ENCODE results near the gene AKR1C4.
"Not testable (repeated sequence)": the region's sequence is repeated elsewhere in the genome, so short reads cannot be mapped to it uniquely, and the experiment has no call there.

Gene AKR1C4

DNA sequence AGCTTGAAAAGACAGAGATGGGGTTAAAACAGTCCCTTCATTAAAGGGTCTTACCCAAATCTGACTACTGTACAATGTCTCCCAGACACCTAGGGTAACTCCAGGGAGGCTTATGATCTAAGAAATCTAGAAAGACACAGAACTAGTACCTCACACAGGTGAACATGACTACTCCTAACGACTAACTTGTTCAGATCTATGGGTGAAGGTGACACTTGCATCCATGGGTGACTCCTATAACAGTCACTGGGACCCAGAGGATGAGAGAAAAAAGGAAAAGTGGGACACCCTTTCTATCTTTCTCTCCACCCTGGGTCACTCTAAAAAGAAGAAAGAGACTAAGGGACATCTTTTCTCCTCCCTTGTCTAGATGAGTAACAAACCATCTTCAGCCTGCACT lies 30.9 kb upstream of the AKR1C4 start:
- TF ChIP-seq OSR1 (CRISPR knock-in tag; IDR thresholded peaks at IDR 0.05) (no peak), TOX (CRISPR knock-in tag; IDR thresholded peaks at IDR 0.05; ENCODE audit: borderline replicate concordance) (no peak), ZFP30 (CRISPR knock-in tag; IDR thresholded peaks at IDR 0.05) (no peak), ZFP3 (CRISPR knock-in tag; IDR thresholded peaks at IDR 0.05) (no peak), ZNF70 (CRISPR knock-in tag; IDR thresholded peaks at IDR 0.05) (no peak), ZNF565 (CRISPR knock-in tag; conservative IDR thresholded peaks at IDR 0.05; ENCODE audit: low read depth) (no peak), ISL1 (CRISPR knock-in tag; IDR thresholded peaks at IDR 0.05) (no peak), ARNTL (CRISPR knock-in tag; IDR thresholded peaks at IDR 0.05; ENCODE audit: borderline replicate concordance, low read depth) (no peak), GLIS3 (CRISPR knock-in tag; IDR thresholded peaks at IDR 0.05) (no peak), ZC3H10 (CRISPR knock-in tag; IDR thresholded peaks at IDR 0.05) (no peak), ESRRG (CRISPR knock-in tag; IDR thresholded peaks at IDR 0.05) (no peak), CSDC2 (CRISPR knock-in tag; IDR thresholded peaks at IDR 0.05) (no peak)
- TF ChIP-seq, protein P1, sequence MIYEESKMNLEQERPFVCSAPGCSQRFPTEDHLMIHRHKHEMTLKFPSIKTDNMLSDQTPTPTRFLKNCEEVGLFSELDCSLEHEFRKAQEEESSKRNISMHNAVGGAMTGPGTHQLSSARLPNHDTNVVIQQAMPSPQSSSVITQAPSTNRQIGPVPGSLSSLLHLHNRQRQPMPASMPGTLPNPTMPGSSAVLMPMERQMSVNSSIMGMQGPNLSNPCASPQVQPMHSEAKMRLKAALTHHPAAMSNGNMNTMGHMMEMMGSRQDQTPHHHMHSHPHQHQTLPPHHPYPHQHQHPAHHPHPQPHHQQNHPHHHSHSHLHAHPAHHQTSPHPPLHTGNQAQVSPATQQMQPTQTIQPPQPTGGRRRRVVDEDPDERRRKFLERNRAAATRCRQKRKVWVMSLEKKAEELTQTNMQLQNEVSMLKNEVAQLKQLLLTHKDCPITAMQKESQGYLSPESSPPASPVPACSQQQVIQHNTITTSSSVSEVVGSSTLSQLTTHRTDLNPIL (CRISPR knock-in tag; IDR thresholded peaks at IDR 0.05; ENCODE audit: low read depth) = no peak
- TF ChIP-seq, protein P2, sequence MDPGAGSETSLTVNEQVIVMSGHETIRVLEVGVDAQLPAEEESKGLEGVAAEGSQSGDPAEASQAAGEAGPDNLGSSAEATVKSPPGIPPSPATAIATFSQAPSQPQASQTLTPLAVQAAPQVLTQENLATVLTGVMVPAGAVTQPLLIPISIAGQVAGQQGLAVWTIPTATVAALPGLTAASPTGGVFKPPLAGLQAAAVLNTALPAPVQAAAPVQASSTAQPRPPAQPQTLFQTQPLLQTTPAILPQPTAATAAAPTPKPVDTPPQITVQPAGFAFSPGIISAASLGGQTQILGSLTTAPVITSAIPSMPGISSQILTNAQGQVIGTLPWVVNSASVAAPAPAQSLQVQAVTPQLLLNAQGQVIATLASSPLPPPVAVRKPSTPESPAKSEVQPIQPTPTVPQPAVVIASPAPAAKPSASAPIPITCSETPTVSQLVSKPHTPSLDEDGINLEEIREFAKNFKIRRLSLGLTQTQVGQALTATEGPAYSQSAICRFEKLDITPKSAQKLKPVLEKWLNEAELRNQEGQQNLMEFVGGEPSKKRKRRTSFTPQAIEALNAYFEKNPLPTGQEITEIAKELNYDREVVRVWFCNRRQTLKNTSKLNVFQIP (CRISPR knock-in tag; IDR thresholded peaks at IDR 0.05; ENCODE audit: borderline replicate concordance, low read depth) = no peak
- TF ChIP-seq, protein P3, sequence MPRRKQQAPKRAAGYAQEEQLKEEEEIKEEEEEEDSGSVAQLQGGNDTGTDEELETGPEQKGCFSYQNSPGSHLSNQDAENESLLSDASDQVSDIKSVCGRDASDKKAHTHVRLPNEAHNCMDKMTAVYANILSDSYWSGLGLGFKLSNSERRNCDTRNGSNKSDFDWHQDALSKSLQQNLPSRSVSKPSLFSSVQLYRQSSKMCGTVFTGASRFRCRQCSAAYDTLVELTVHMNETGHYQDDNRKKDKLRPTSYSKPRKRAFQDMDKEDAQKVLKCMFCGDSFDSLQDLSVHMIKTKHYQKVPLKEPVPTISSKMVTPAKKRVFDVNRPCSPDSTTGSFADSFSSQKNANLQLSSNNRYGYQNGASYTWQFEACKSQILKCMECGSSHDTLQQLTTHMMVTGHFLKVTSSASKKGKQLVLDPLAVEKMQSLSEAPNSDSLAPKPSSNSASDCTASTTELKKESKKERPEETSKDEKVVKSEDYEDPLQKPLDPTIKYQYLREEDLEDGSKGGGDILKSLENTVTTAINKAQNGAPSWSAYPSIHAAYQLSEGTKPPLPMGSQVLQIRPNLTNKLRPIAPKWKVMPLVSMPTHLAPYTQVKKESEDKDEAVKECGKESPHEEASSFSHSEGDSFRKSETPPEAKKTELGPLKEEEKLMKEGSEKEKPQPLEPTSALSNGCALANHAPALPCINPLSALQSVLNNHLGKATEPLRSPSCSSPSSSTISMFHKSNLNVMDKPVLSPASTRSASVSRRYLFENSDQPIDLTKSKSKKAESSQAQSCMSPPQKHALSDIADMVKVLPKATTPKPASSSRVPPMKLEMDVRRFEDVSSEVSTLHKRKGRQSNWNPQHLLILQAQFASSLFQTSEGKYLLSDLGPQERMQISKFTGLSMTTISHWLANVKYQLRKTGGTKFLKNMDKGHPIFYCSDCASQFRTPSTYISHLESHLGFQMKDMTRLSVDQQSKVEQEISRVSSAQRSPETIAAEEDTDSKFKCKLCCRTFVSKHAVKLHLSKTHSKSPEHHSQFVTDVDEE (CRISPR knock-in tag; IDR thresholded peaks at IDR 0.05) = no peak
- ATAC-seq = no peak

DNA sequence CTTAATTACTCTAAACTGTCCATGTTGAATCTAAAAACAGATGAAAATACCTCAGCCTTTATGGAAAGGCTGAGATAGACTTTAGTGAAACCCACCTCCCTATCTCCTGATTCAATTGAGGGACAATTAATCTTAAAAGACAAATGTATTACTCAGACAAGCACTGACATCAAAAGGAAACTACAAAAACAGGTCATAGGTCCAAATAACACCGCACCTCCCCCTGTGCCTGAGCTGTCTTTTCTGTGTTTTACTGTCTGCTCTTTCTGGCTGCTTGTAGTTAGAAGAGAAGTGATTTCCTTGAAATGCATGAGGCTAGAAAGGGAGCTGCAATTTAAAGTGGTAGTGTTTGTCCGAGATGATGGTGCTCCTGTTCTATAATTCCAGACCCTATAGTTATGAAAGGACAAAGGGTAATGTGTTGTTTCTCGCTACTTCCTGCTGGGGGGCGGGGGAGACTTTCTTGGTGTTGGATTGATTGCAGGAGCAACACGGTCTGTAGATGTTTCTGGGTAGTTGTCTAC lies 27.7 kb upstream of the AKR1C4 start:
- TF ChIP-seq ZNF70 (CRISPR knock-in tag; IDR thresholded peaks at IDR 0.05) = no peak
- TF ChIP-seq OSR1 (CRISPR knock-in tag; IDR thresholded peaks at IDR 0.05) = no peak
- TF ChIP-seq ZFP3 (CRISPR knock-in tag; IDR thresholded peaks at IDR 0.05) = no peak
- TF ChIP-seq, protein P3 (CRISPR knock-in tag; IDR thresholded peaks at IDR 0.05) = no peak
- no peak for TF ChIP-seq PPARA (CRISPR knock-in tag; IDR thresholded peaks at IDR 0.05; ENCODE audit: borderline replicate concordance)
- TF ChIP-seq ZNF565 (CRISPR knock-in tag; conservative IDR thresholded peaks at IDR 0.05; ENCODE audit: low read depth) = no peak
- TF ChIP-seq ZNF8 (CRISPR knock-in tag; IDR thresholded peaks at IDR 0.05) = no peak
- no peak for TF ChIP-seq CSDC2 (CRISPR knock-in tag; IDR thresholded peaks at IDR 0.05)
- no peak for TF ChIP-seq ZFP30 (CRISPR knock-in tag; IDR thresholded peaks at IDR 0.05)
- TF ChIP-seq ZC3H10 (CRISPR knock-in tag; IDR thresholded peaks at IDR 0.05) = no peak
- TF ChIP-seq, protein P2 (CRISPR knock-in tag; IDR thresholded peaks at IDR 0.05; ENCODE audit: borderline replicate concordance, low read depth) = no peak
- no peak for TF ChIP-seq BACH2 (CRISPR knock-in tag; IDR thresholded peaks at IDR 0.05; ENCODE audit: borderline replicate concordance)
- TF ChIP-seq TOX (CRISPR knock-in tag; IDR thresholded peaks at IDR 0.05; ENCODE audit: borderline replicate concordance) = no peak
- ATAC-seq = no peak

DNA sequence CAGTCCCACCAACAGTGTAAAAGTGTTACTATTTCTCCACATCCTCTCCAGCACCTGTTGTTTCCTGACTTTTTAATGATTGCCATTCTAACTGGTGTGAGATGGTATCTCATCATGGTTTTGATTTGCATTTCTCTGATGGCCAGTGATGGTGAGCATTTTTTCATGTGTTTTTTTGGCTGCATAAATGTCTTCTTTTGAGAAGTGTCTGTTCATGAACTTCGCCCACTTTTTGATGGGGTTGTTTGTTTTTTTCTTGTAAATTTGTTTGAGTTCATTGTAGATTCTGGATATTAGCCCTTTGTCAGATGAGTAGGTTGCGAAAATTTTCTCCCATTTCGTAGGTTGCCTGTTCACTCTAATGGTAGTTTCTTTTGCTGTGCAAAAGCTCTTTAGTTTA lies 21.1 kb upstream of the AKR1C4 start:
- not testable (repeated sequence) for ATAC-seq

DNA sequence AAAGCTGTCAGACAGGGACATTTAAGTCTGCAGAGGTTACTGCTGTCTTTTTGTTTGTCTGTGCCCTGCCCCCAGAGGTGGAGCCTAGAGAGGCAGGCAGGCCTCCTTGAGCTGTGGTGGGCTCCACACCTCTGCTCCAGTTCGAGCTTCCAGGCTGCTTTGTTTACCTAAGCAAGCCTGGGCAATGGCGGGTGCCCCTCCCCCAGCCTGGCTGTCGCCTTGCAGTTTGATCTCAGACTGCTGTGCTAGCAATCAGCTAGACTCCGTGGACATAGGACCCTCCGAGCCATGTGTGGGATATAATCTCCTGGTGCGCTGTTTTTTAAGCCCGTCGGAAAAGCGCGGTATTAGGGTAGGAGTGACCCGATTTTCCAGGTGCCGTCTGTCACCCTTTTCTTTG lies 16.1 kb upstream of the AKR1C4 start:
- ATAC-seq = not testable (repeated sequence)

Data from SK-N-SH treated with all-trans-retinoic acid at 6 μM for 48 hours (cell line).